GM12801 (cell line): Measurements from ENCODE around the gene GZF1.

Experiments
- TF ChIP-seq, protein P1 (sequence below): IDR thresholded peaks from one replicate; pipeline ENCODE4 v1.5.1; 2011; ENCODE audit warnings: control low read depth; ENCODE audit not compliant: insufficient read length; ENCODE audit errors: extremely low read depth

The GZF1 gene

DNA sequence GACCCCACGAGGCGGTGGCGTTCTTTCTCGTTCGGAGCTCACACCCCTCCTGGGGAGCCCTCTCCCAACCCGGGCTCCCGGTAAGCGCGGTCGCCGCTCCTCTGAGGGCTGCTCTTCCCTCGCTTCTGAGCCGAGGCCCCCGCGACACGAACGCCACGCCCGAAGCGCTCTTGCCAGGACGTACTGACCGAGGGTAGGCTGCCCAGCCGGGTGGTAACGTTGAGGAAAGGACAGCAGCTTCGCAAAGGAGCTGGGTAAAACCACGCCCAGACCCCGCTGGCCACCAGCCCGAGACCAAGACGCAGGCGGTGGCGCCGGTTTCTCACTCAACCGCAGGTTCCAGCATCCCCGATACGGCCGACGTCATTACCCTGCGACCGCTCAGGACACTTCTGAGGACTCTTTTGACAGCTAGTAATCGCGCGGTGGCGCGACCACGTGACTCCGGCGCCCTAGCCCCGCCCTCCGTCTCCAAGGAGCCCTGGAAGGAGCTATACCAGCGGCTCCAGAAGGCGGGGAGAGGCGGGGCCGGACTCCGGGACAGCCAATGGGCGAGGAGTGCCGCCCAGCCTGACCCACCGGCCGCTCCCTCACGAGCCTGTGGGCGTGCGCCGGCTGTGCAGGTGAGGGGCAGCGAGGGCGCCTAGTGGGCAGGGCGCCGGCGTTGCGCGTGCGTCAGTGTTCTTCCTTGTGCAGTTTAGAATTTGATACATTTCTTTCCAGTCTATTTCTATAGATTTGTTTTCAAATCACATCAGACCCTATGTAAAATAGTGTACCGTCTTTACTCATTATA is 4.0 kb upstream of the GZF1 start:
- TF ChIP-seq, protein P1, sequence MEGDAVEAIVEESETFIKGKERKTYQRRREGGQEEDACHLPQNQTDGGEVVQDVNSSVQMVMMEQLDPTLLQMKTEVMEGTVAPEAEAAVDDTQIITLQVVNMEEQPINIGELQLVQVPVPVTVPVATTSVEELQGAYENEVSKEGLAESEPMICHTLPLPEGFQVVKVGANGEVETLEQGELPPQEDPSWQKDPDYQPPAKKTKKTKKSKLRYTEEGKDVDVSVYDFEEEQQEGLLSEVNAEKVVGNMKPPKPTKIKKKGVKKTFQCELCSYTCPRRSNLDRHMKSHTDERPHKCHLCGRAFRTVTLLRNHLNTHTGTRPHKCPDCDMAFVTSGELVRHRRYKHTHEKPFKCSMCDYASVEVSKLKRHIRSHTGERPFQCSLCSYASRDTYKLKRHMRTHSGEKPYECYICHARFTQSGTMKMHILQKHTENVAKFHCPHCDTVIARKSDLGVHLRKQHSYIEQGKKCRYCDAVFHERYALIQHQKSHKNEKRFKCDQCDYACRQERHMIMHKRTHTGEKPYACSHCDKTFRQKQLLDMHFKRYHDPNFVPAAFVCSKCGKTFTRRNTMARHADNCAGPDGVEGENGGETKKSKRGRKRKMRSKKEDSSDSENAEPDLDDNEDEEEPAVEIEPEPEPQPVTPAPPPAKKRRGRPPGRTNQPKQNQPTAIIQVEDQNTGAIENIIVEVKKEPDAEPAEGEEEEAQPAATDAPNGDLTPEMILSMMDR = no peak

GRCh38 chr20:23358563-23358906 is 3.4 kb upstream of the GZF1 start:
- TF ChIP-seq, protein P1 = no peak

DNA sequence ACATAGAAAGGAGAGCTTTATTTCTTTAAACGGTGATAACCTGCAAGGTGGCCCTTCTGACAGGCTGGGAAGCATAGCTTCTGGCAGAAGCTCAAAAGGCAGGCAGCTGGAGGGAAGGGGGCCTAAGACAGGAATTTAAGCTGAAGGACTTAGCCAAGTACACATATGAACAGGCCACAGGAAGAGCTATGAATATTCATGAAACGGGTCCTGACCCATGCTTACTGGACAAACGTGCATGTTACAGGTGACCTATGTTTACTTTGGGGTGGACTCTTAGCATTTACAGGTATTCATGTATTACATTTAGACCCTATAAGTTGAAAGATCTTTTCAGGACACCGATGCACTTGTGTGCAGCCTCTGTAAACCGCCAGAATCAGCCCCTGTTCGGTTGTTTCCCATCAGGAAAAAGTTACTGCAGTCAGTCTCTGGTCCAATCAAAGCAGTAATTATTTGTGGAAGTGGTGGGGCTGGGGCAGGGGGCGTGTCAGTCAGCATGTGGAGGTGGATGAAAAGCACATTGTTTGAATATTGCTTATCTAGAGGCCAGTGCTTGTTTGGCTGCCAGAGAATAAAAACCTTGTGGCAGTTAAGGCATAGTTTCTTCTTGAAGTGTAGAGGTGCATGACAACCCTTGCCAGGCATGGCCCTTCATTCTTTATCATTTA is 2.9 kb upstream of the GZF1 start:
- TF ChIP-seq, protein P1 = no peak

GRCh38 chr20:23360531-23360930 is 1.5 kb upstream of the GZF1 start:
- TF ChIP-seq, protein P1 = no peak

DNA sequence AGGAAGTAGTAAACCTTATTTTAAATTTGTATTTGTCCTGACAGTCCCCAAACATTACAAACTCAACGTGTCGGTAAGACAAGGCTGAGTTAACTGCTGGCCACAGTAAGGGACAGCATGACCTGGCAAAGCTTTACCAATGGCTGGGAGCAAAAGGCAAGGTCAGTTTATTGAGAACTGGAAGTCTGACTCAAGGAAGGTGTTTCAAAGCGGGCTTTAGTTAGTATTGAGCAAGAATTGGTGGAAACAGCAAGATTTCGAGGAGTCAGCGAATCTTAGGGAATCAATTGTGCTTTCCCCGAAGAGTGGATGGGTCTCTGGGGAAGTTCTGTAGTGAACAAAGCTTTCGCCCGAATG is 885 bp upstream of the GZF1 start:
- TF ChIP-seq, protein P1 = no peak

- TF ChIP-seq, protein P1 = no peak
These were observed 642 bp downstream of the GZF1 start for GRCh38 chr20:23362392-23363256.

- TF ChIP-seq, protein P1 = no peak
These were observed 1.3 kb downstream of the GZF1 start for GRCh38 chr20:23363257-23363649.
